HepG2 (cell line): ENCODE data around the gene RAPH1. TPM values are rescaled to one million over a fixed set of nuclear protein-coding genes. Genes with fewer than 3 reads are reported as not detected.

Experiments used
- ATAC-seq: fragments of 200-7000 bp; cut with Tn5 transposase; 3 replicates; pipeline ENCODE4 v1.9.1; 2020; ENCODE audit warnings: mild to moderate bottlenecking, moderate library complexity
- BruUV-seq: library from RNA; stranded (reverse); fragments of 400-500 nt; replicated peaks from 2 replicates; lab custom pipeline; 2021; lab: Mats Ljungman, UMichigan
- CTCF ChIA-PET: fragments of 300-600 bp; formaldehyde crosslinking; extraction: SDS; loops from one replicate; lab custom pipeline; 2021; ENCODE audit warnings: low total read pairs, inconsistent platforms, low intra/inter-chr PET ratio; lab: Yijun Ruan, JAX
- POLR2A ChIA-PET: fragments of 350-600 bp; sonication (Branson Sonifier 250); formaldehyde crosslinking; loops from one replicate; lab custom pipeline; 2020; ENCODE audit warnings: antibody characterized with exemption, inconsistent platforms; lab: Yijun Ruan, JAX
- DNase-seq: peaks from one replicate; pipeline ENCODE4 v3.0.0-alpha.2; 2015; ENCODE audit warnings: low spot score
- FAIRE-seq: peaks from 3 replicates; lab custom pipeline; 2011; peaks lifted over from hg19 to GRCh38; lab: Jason Lieb, UNC
- H2AFZ ChIP-seq: one replicate; pipeline ENCODE4 v1.6.1; 2011; ENCODE audit warnings: low read length, inconsistent platforms
- H3K27ac ChIP-seq: fragments of 300-600 bp; 3 replicates; pipeline ENCODE4 v1.8.0; 2011; ENCODE audit warnings: mixed run types, mild to moderate bottlenecking, mixed read lengths, low read length, inconsistent platforms; ENCODE audit not compliant: insufficient read depth; ENCODE audit errors: extremely low read length
- H3K27me3 ChIP-seq, 2 experiments: fragments of 200-600 bp in 1 of 2; 2 replicates in 1 of 2; 3 replicates in 1 of 2; pipeline versions ENCODE4 v1.6.0 to v1.8.0; 2011; ENCODE audit warnings: low read length in 2 of 2, mild to moderate bottlenecking in 2 of 2, moderate library complexity in 2 of 2, inconsistent platforms in 1 of 2; ENCODE audit not compliant: insufficient read depth in 2 of 2, control insufficient read depth in 1 of 2
- H3K36me3 ChIP-seq, 2 experiments: fragments of 200-600 bp in 1 of 2; replicated peaks in 1 of 2; 2 replicates in 1 of 2; 3 replicates in 1 of 2; pipeline versions ENCODE4 v1.5.1 to v1.8.0; 2011; ENCODE audit warnings: low read length in 2 of 2, inconsistent platforms in 1 of 2; ENCODE audit not compliant: insufficient read depth in 2 of 2, control insufficient read depth in 1 of 2
- H3K4me1 ChIP-seq: 2 replicates; pipeline ENCODE4 v1.5.1; 2012; ENCODE audit warnings: low read length, inconsistent platforms; ENCODE audit not compliant: insufficient read depth
- H3K4me2 ChIP-seq: 2 replicates; pipeline ENCODE4 v1.6.0; 2011; ENCODE audit warnings: low read depth, low read length, inconsistent platforms
- H3K4me3 ChIP-seq, 3 experiments: fragments of 200-600 bp in 1 of 3; sonication (generic), shearing (Covaris generic) in 1 of 3; replicated peaks in 1 of 3; 2 replicates each; pipeline ENCODE4 v1.5.1; 2011 to 2016; ENCODE audit warnings: low read length in 3 of 3, inconsistent platforms in 2 of 3, low read depth in 2 of 3, mild to moderate bottlenecking in 2 of 3, control low read depth in 1 of 3, mixed read lengths in 1 of 3; ENCODE audit not compliant: insufficient read depth in 1 of 3
- H3K79me2 ChIP-seq: one replicate; pipeline ENCODE4 v1.6.1; 2011; ENCODE audit warnings: low read length, inconsistent platforms; ENCODE audit not compliant: insufficient read depth
- H3K9ac ChIP-seq: 2 replicates; pipeline ENCODE4 v1.6.0; 2011; ENCODE audit warnings: mild to moderate bottlenecking, low read depth, low read length, inconsistent platforms; ENCODE audit not compliant: insufficient read depth
- H3K9me3 ChIP-seq: 2 replicates; pipeline ENCODE4 v1.5.1; 2012; ENCODE audit warnings: mild to moderate bottlenecking, low read length
- H4K20me1 ChIP-seq: 2 replicates; pipeline ENCODE4 v1.6.0; 2011; ENCODE audit warnings: inconsistent platforms, mild to moderate bottlenecking, low read length, moderate library complexity; ENCODE audit not compliant: insufficient read depth
- BRD4 ChIP-seq: sonication (generic); formaldehyde crosslinking; IDR thresholded peaks from 2 replicates; pipeline ENCODE4 v1.4.0; 2020; ENCODE audit warnings: missing genetic modification reagents
- IRF1 ChIP-seq: sonication (generic); formaldehyde crosslinking; IDR thresholded peaks from 2 replicates; pipeline ENCODE4 v1.4.0; 2020; ENCODE audit warnings: low read depth, mild to moderate bottlenecking, missing genetic modification reagents
- JUND ChIP-seq: sonication (generic); formaldehyde crosslinking; IDR thresholded peaks from 2 replicates; pipeline ENCODE4 v1.8.0; 2022; ENCODE audit warnings: mild to moderate bottlenecking, missing genetic modification reagents
- MAZ ChIP-seq, 2 experiments: sonication (generic) in 1 of 2; formaldehyde crosslinking in 1 of 2; IDR thresholded peaks; 2 replicates each; pipeline versions ENCODE4 v1.5.0 to v1.6.1; 2012 to 2020; ENCODE audit warnings: low read depth in 2 of 2, mild to moderate bottlenecking in 2 of 2, borderline replicate concordance in 1 of 2, improper control_type of control experiment in 1 of 2, low read length in 1 of 2, missing genetic modification reagents in 1 of 2, moderate library complexity in 1 of 2
- NFIB ChIP-seq: sonication (generic); formaldehyde crosslinking; IDR thresholded peaks from 2 replicates; pipeline ENCODE4 v1.9.0; 2021; ENCODE audit warnings: missing genetic modification reagents, mild to moderate bottlenecking, borderline replicate concordance
- NR2C2 ChIP-seq: sonication (generic); formaldehyde crosslinking; IDR thresholded peaks from 2 replicates; pipeline ENCODE4 v1.4.0; 2020; ENCODE audit warnings: missing genetic modification reagents, mild to moderate bottlenecking, moderate library complexity, borderline replicate concordance
- PHF21A ChIP-seq: sonication (generic); formaldehyde crosslinking; IDR thresholded peaks from 2 replicates; pipeline ENCODE4 v1.5.0; 2020; ENCODE audit warnings: mild to moderate bottlenecking, missing genetic modification reagents
- PREB ChIP-seq: sonication (generic); formaldehyde crosslinking; IDR thresholded peaks from 2 replicates; pipeline ENCODE4 v1.4.0; 2020; ENCODE audit warnings: missing genetic modification reagents
- RFXAP ChIP-seq: sonication (generic); formaldehyde crosslinking; IDR thresholded peaks from 2 replicates; pipeline ENCODE4 v1.4.0; 2020; ENCODE audit warnings: missing genetic modification reagents, borderline replicate concordance
- STAT6 ChIP-seq: sonication (generic); formaldehyde crosslinking; IDR thresholded peaks from 2 replicates; pipeline ENCODE4 v1.4.0; 2020; ENCODE audit warnings: missing genetic modification reagents, mild to moderate bottlenecking, borderline replicate concordance
- TCF12 ChIP-seq, 2 experiments: fragments of 450-650 bp in 1 of 2; sonication (generic) in 1 of 2; formaldehyde crosslinking in 1 of 2; IDR thresholded peaks; 2 replicates each; pipeline versions ENCODE4 v1.6.1 to v1.8.0; 2017 to 2022; ENCODE audit warnings: antibody characterized with exemption in 1 of 2, mild to moderate bottlenecking in 1 of 2, missing genetic modification reagents in 1 of 2, moderate library complexity in 1 of 2
- ZNF335 ChIP-seq: sonication (generic); formaldehyde crosslinking; IDR thresholded peaks from 2 replicates; pipeline ENCODE4 v1.4.0; 2020; ENCODE audit warnings: missing genetic modification reagents
- WGBS: methylation state at CpG from one replicate; pipeline ENCODE4 v1.1.6; 2017; ENCODE audit warnings: low lambda C conversion rate; 5-methylcytosine and 5-hydroxymethylcytosine counted together
- in situ Hi-C: cut with HindIII; loops from 2 replicates; pipeline ENCODE4 v1.10.0; 2017; ENCODE audit warnings: low pct_unique_long_range_greater_than_20kb; ENCODE audit not compliant: extremely low pct_ligation_motif_present
- intact Hi-C: fragments of 100-400 bp; cut with micrococcal nuclease; formaldehyde crosslinking; loops from one replicate; pipeline ENCODE4 v1.10.0; 2022; ENCODE audit not compliant: unreplicated experiment
- polyA plus RNA-seq, 8 experiments: library from polyadenylated mRNA; depleted of rRNA in 3 of 8; stranded (reverse) in 7 of 8; unstranded in 1 of 8; fragments of >200 nt; fragmentation: Illumina TruSeq in 4 of 8; extraction: Trizol in 4 of 8; gene quantifications; 2 replicates each; pipeline versions ENCODE4 v1.2.1 to v1.2.3, GENCODE V29; 2011 to 2016; ENCODE audit warnings: low read depth in 4 of 8, missing spikeins in 1 of 8, mixed read lengths in 1 of 8; ENCODE audit not compliant: insufficient read depth in 1 of 8
- total RNA-seq, 5 experiments: library from RNA; depleted of rRNA; stranded (reverse); fragments of >200 nt; fragmentation: Illumina TruSeq; extraction: Trizol; gene quantifications; 2 replicates each; pipeline ENCODE4 v1.2.3, GENCODE V29; 2016; ENCODE audit warnings: low read depth in 1 of 5

RAPH1 gene
- total and polyA plus RNA-seq, 2 of the 13 experiments (the other 11 are each of a cell fraction or from before 2014, with no cell fraction given) = 5.3 to 6.7 TPM

GRCh38 chr2:203580844-203581243 is 45.7 kb upstream of the RAPH1 start:
- Histone ChIP-seq H4K20me1 (no peaks in the 10 kb centered on the region), H3K27ac (no peak overlapping the region), H3K9ac (no peak overlapping the region), H3K79me2 (no peaks in the 10 kb centered on the region), H3K4me1 (peaks cover 35% of the 10 kb centered on the region), H3K4me3 (no peak overlapping the region), H3K4me2 (no peak overlapping the region), H2AFZ (no peak overlapping the region), H3K9me3 (no peaks in the 10 kb centered on the region), H3K27me3 (no peaks in the 10 kb centered on the region), H3K36me3 (no peaks in the 10 kb centered on the region)
- FAIRE-seq (no peak), DNase-seq (no peak), ATAC-seq (no peak)
- no peak for TF ChIP-seq STAT6 (CRISPR knock-in tag)
- TF ChIP-seq NR2C2 = no peak
- no TSS peak for BruUV-seq
- 42% methylated on average over 5 of the region's 5 CpGs for WGBS
- intact Hi-C loops = no loop called here
- ChIA-PET POLR2A (no interaction called here), CTCF (no interaction called here)
- in situ Hi-C loops = no loop called here

GRCh38 chr2:203579730-203580129 is 44.6 kb upstream of the RAPH1 start:
- no peaks in the 10 kb centered on the region for H3K9me3 ChIP-seq
- no peaks in the 10 kb centered on the region for H3K36me3 ChIP-seq
- H2AFZ ChIP-seq = no peak overlapping the region
- ChIA-PET POLR2A (no interaction called here), CTCF (no interaction called here)
- no peak overlapping the region for H3K4me3 ChIP-seq
- no peak overlapping the region for H3K9ac ChIP-seq
- peaks cover 26% of the 10 kb centered on the region for H3K4me1 ChIP-seq
- no peaks in the 10 kb centered on the region for H3K27me3 ChIP-seq
- no peaks in the 10 kb centered on the region for H3K79me2 ChIP-seq
- in situ Hi-C loops (no loop called here), intact Hi-C loops (no loop called here)
- ATAC-seq (no peak), DNase-seq (no peak), FAIRE-seq (no peak)
- H3K4me2 ChIP-seq = no peak overlapping the region
- H3K27ac ChIP-seq = no peak overlapping the region
- BruUV-seq = no TSS peak
- WGBS = 64% methylated on average over 2 of the region's 2 CpGs
- no peaks in the 10 kb centered on the region for H4K20me1 ChIP-seq
- TF ChIP-seq MAZ (IDR thresholded peaks at IDR 0.05; ENCODE audit: borderline replicate concordance, low read depth, low read length) = no peak
- TF ChIP-seq MAZ (CRISPR knock-in tag; IDR thresholded peaks at IDR 0.05; ENCODE audit: low read depth) = no peak
- no peak for TF ChIP-seq JUND
- TF ChIP-seq RFXAP (CRISPR knock-in tag) = no peak
- TF ChIP-seq TCF12 (IDR thresholded peaks at IDR 0.05) = no peak
- no peak for TF ChIP-seq TCF12 (CRISPR knock-in tag; IDR thresholded peaks at IDR 0.05)
- no peak for TF ChIP-seq PREB
- TF ChIP-seq PHF21A (CRISPR knock-in tag) = no peak
- TF ChIP-seq IRF1 (CRISPR knock-in tag) = no peak
- no peak for TF ChIP-seq BRD4 (CRISPR knock-in tag)
- no peak for TF ChIP-seq ZNF335 (CRISPR knock-in tag)
- no peak for TF ChIP-seq NFIB (CRISPR knock-in tag)
